Measurements from ENCODE around the gene SLC1A7.

SLC1A7 gene

GRCh38 chr1:53133261-53134041 is 9.0 kb downstream of the SLC1A7 start:
- no peak for DNase-seq (ENCODE audit: low read depth)

- DNase-seq (ENCODE audit: low read depth) = no peak
These were observed 10.3 kb downstream of the SLC1A7 start for GRCh38 chr1:53132176-53132575.

GRCh38 chr1:53131590-53131938 is 10.9 kb downstream of the SLC1A7 start:
- no peak for DNase-seq (ENCODE audit: low read depth)

GRCh38 chr1:53130878-53131589 is 11.4 kb downstream of the SLC1A7 start:
- no peak for DNase-seq (ENCODE audit: low read depth)

- DNase-seq (ENCODE audit: low read depth) = no peak
These were observed 11.9 kb downstream of the SLC1A7 start for GRCh38 chr1:53130598-53130877.

- no peak for DNase-seq (ENCODE audit: low read depth)
These were observed 12.4 kb downstream of the SLC1A7 start for GRCh38 chr1:53129891-53130597.

- DNase-seq (ENCODE audit: low read depth) = no peak
These were observed 14.0 kb downstream of the SLC1A7 start for GRCh38 chr1:53128401-53128800.

- DNase-seq (ENCODE audit: low read depth) = no peak
These were observed 14.9 kb downstream of the SLC1A7 start for GRCh38 chr1:53127546-53127945.

- no peak for DNase-seq (ENCODE audit: low read depth)
These were observed 15.9 kb downstream of the SLC1A7 start for GRCh38 chr1:53126495-53126894.

GRCh38 chr1:53125623-53126360 is 16.6 kb downstream of the SLC1A7 start:
- DNase-seq (ENCODE audit: low read depth) = no peak

GRCh38 chr1:53125122-53125521 is 17.3 kb downstream of the SLC1A7 start:
- no peak for DNase-seq (ENCODE audit: low read depth)

GRCh38 chr1:53123453-53124140 is 18.8 kb downstream of the SLC1A7 start:
- no peak for DNase-seq (ENCODE audit: low read depth)

GRCh38 chr1:53122961-53123413 is 19.5 kb downstream of the SLC1A7 start:
- no peak for DNase-seq (ENCODE audit: low read depth)

GRCh38 chr1:53122201-53122885 is 20.1 kb downstream of the SLC1A7 start:
- no peak for DNase-seq (ENCODE audit: low read depth)

GRCh38 chr1:53121319-53122172 is 20.9 kb downstream of the SLC1A7 start:
- no peak for DNase-seq (ENCODE audit: low read depth)

- DNase-seq (ENCODE audit: low read depth) = no peak
These were observed 21.8 kb downstream of the SLC1A7 start for GRCh38 chr1:53120659-53121058.

GRCh38 chr1:53117836-53118235 is 24.6 kb downstream of the SLC1A7 start:
- no peak for DNase-seq (ENCODE audit: low read depth)

- no peak for DNase-seq (ENCODE audit: low read depth)
These were observed 25.4 kb downstream of the SLC1A7 start for GRCh38 chr1:53116933-53117600.

- no peak for DNase-seq (ENCODE audit: low read depth)
These were observed 26.1 kb downstream of the SLC1A7 start for GRCh38 chr1:53116307-53116810.
